ENCODE results near the gene CRACDL.

Gene CRACDL

DNA sequence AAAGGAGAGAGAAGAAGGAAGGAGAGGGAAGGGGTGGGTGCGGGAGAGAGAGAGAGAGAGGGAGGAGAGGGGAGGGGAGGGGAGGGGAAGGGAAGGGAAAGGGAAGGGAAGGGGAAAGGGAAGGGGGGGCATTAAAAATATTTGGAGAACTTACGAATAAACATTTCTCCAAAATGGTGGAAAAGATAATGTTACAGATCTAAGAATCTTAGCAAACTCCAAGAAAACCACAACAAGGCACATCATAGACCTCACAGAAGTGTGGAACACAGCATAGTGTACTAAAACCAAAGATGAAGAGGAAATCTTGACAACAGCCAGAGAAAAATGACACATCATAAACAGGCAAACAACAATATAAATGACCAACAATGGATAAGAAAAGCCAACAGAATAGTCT, 83.1 kb downstream of the CRACDL start:
- H3K4me3 ChIP-seq (ENCODE audit: low read length), result no peak overlapping the region
- no peak for DNase-seq (ENCODE audit: low read depth)
- TF ChIP-seq, protein P1, sequence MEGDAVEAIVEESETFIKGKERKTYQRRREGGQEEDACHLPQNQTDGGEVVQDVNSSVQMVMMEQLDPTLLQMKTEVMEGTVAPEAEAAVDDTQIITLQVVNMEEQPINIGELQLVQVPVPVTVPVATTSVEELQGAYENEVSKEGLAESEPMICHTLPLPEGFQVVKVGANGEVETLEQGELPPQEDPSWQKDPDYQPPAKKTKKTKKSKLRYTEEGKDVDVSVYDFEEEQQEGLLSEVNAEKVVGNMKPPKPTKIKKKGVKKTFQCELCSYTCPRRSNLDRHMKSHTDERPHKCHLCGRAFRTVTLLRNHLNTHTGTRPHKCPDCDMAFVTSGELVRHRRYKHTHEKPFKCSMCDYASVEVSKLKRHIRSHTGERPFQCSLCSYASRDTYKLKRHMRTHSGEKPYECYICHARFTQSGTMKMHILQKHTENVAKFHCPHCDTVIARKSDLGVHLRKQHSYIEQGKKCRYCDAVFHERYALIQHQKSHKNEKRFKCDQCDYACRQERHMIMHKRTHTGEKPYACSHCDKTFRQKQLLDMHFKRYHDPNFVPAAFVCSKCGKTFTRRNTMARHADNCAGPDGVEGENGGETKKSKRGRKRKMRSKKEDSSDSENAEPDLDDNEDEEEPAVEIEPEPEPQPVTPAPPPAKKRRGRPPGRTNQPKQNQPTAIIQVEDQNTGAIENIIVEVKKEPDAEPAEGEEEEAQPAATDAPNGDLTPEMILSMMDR (conservative IDR thresholded peaks at IDR 0.05; ENCODE audit: low read depth, low read length), result no peak

DNA sequence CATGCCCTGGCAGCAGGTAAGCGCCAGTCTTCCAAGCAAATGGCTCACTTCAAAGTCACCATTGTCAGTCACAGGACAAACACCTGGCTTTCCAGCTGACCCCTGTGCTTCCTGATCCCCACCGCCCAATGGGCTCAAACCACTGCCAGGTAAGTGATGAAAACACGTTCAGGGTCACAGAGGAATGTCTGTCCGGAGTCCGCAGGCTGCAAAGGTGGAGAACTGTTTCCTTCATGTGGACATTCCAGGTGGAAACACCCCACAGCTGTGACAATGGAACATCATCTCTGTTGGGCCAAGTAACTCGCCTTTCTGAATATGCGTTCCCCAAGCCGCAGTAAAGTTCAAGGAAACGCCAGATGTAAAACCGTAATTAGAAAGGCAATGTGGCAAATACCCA, 86.0 kb downstream of the CRACDL start:
- no peak overlapping the region for H3K4me3 ChIP-seq (ENCODE audit: low read length)
- TF ChIP-seq, protein P1 (conservative IDR thresholded peaks at IDR 0.05; ENCODE audit: low read depth, low read length), result no peak
- DNase-seq (ENCODE audit: low read depth), result no peak

DNA sequence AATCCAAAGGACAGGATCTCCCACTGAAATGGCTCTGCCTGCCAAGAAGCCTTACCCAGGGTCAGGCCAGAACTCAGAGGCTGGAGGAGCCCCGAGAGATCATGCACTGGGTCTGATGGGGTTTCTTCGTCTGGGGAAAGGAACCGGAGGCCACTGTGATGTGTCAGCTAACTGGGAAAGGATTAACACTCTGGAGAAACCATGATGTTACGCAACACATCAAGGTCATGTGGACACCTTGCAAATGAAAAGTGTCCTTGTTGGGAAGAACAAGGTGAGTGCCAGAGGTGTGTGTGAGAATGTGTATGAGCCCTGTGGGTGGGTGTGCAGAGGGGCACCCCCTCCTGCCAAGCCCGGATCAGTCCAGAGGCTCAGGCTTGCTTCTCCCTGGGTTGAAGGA, 86.9 kb downstream of the CRACDL start:
- DNase-seq (ENCODE audit: low read depth), result no peak
- H3K4me3 ChIP-seq (ENCODE audit: low read length), result no peak overlapping the region
- TF ChIP-seq, protein P1 (conservative IDR thresholded peaks at IDR 0.05; ENCODE audit: low read depth, low read length), result no peak

DNA sequence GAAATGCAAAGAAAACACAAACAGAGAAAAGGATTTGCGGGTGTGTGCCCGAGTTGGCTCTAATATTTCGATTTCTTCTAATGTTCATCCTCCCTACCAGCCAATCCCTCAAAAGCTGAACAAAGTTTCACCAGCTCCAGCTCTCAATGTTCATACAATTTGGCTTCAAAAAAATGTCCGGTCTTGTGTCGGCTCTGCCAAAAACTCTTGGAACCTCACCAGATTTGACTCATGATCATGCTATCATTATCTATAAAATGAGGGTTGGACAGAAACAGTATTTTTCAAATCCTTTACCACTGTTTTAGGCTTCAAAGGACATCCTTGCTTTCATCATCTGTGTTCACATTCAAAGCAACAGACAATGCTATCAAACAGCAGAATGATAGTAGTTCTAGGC, 88.2 kb downstream of the CRACDL start:
- no peak overlapping the region for H3K4me3 ChIP-seq (ENCODE audit: low read length)
- DNase-seq (ENCODE audit: low read depth), result no peak
- TF ChIP-seq, protein P1 (conservative IDR thresholded peaks at IDR 0.05; ENCODE audit: low read depth, low read length), result no peak

DNA sequence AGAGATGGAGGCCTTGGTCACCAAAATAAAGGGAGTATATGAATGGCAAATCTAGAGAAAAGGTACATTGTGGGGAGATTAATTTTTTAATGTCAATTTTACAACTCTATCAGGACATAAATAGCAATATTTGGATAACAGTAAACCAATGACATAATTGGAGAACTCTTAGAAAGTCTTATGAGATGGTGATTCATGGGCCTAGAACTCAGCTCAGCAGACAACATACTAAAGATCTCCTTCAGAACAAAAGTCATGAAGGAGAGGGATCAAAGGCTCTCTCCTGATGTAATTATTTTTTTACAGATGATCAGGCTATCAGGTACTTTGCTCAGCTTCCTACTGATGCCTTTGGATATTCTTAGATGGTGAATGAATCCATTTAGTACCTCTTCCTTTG, 90.0 kb downstream of the CRACDL start:
- peak; percentile 46 for DNase-seq (ENCODE audit: low read depth)
- H3K4me3 ChIP-seq (ENCODE audit: low read length), result no peak overlapping the region
- TF ChIP-seq, protein P1 (conservative IDR thresholded peaks at IDR 0.05; ENCODE audit: low read depth, low read length), result no peak

DNA sequence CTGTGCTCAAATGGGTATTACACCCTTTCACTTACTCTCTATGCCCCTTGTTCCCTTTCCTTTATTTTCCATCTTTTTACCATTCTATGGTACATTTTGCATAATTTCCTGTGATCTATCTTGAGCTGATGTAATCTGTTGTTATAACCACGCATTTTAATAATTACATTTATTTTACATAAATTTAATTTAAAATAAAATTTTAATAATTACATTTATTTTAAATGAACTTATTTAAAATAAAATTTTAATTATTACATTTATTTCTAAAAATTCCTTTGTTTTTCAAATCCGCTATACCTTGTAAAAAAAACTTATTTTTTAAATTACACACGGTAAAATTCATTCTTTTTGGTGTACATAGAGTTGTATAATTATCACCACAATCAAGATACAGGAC, 93.9 kb downstream of the CRACDL start:
- H3K4me3 ChIP-seq (ENCODE audit: low read length), result no peak overlapping the region
- no peak for DNase-seq (ENCODE audit: low read depth)
- TF ChIP-seq, protein P1 (conservative IDR thresholded peaks at IDR 0.05; ENCODE audit: low read depth, low read length), result no peak

DNA sequence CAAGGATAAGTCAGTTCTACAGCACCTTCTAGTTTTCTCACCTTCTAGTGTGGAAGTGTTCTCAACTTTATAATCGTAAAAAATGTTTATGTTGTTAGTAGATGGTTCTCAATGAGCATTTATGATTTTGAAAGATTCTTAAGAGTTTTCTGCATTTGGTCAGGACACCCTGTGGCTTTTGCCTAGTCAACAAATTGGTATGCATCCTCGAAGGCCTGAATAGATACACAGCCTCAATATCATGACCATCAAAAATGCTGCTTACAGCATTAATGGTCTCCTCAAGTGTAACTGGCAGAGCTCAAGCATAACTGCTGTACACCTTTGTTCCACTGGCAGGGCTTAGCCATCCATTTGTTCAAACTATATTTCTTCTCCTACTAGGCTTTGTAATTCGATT, 96.7 kb downstream of the CRACDL start:
- no peak overlapping the region for H3K4me3 ChIP-seq (ENCODE audit: low read length)
- no peak for DNase-seq (ENCODE audit: low read depth)
- TF ChIP-seq, protein P1 (conservative IDR thresholded peaks at IDR 0.05; ENCODE audit: low read depth, low read length), result no peak
